IMR-90 (cell line): ENCODE results near the gene NEURL1.

ENCODE experiments used
- SMC3 ChIP-seq: fragments of 150-350 bp; IDR thresholded peaks from 2 replicates; pipeline ENCODE4 v1.6.1; 2016; ENCODE audit warnings: low read depth, mild to moderate bottlenecking, antibody characterized with exemption, low read length, moderate library complexity
- TF ChIP-seq, protein P1 (sequence below): conservative IDR thresholded peaks from 2 replicates; pipeline ENCODE4 v1.5.1; 2012; ENCODE audit warnings: mild to moderate bottlenecking, low read depth, low read length, improper control_type of control experiment

- TF ChIP-seq, protein P1, sequence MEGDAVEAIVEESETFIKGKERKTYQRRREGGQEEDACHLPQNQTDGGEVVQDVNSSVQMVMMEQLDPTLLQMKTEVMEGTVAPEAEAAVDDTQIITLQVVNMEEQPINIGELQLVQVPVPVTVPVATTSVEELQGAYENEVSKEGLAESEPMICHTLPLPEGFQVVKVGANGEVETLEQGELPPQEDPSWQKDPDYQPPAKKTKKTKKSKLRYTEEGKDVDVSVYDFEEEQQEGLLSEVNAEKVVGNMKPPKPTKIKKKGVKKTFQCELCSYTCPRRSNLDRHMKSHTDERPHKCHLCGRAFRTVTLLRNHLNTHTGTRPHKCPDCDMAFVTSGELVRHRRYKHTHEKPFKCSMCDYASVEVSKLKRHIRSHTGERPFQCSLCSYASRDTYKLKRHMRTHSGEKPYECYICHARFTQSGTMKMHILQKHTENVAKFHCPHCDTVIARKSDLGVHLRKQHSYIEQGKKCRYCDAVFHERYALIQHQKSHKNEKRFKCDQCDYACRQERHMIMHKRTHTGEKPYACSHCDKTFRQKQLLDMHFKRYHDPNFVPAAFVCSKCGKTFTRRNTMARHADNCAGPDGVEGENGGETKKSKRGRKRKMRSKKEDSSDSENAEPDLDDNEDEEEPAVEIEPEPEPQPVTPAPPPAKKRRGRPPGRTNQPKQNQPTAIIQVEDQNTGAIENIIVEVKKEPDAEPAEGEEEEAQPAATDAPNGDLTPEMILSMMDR: no peak
- no peak for TF ChIP-seq SMC3
Observed at GRCh38 chr10:103597003-103597402, 103.5 kb downstream of the NEURL1 start.
